GM21528 (cell line): ENCODE results near the gene MMS19.

Experiments used
- ATAC-seq: cut with Tn5 transposase; IDR thresholded peaks from one replicate; pipeline ENCODE4 v1.9.1; 2021; ENCODE audit warnings: mild to moderate bottlenecking, moderate library complexity; ENCODE audit not compliant: unreplicated experiment, low FRiP score

The MMS19 gene

GRCh38 chr10:97498076-97498840, at the start of gene MMS19:
Gene MMS19 (minus strand): TSS chr10:97498422. CDS start chr10:97498384, 38 bp downstream.
- peak; percentile 89 for ATAC-seq

- ATAC-seq = no peak
Observed at GRCh38 chr10:97547962-97548361, 49.7 kb upstream of the MMS19 start.

- no peak for ATAC-seq
Observed at GRCh38 chr10:97547271-97547600, 49.0 kb upstream of the MMS19 start.

- no peak for ATAC-seq
Observed at GRCh38 chr10:97546456-97547270, 48.4 kb upstream of the MMS19 start.

- no peak for ATAC-seq
Observed at GRCh38 chr10:97543025-97543546, 44.9 kb upstream of the MMS19 start.

- ATAC-seq = no peak
Observed at GRCh38 chr10:97542169-97543024, 44.2 kb upstream of the MMS19 start.

GRCh38 chr10:97540669-97541500, 42.7 kb upstream of the MMS19 start:
- ATAC-seq = no peak

- ATAC-seq = no peak
Observed at GRCh38 chr10:97539523-97540200, 41.4 kb upstream of the MMS19 start.

GRCh38 chr10:97538839-97539238, 40.6 kb upstream of the MMS19 start:
- ATAC-seq = no peak

- no peak for ATAC-seq
Observed at GRCh38 chr10:97538411-97538810, 40.2 kb upstream of the MMS19 start.

- ATAC-seq = no peak
Observed at GRCh38 chr10:97537186-97537869, 39.1 kb upstream of the MMS19 start.

- no peak for ATAC-seq
Observed at GRCh38 chr10:97534746-97535367, 36.6 kb upstream of the MMS19 start.

GRCh38 chr10:97533888-97534287, 35.7 kb upstream of the MMS19 start:
- no peak for ATAC-seq

GRCh38 chr10:97532935-97533671, 34.9 kb upstream of the MMS19 start:
- ATAC-seq = no peak

- ATAC-seq = no peak
Observed at GRCh38 chr10:97531401-97531986, 33.3 kb upstream of the MMS19 start.

GRCh38 chr10:97529685-97530465, 31.7 kb upstream of the MMS19 start:
- no peak for ATAC-seq
